SK-N-SH treated with all-trans-retinoic acid at 6 μM for 48 hours (cell line): ENCODE data around the gene FNIP1.
"Not testable (repeated sequence)": the region's sequence is repeated elsewhere in the genome, so short reads cannot be mapped to it uniquely, and the experiment has no call there.

ENCODE experiments used
- ATAC-seq: fragments of 200-7000 bp; cut with Tn5 transposase; 3 replicates; pipeline ENCODE4 v1.9.1; 2020; ENCODE audit warnings: mild to moderate bottlenecking, moderate library complexity
- ARNTL ChIP-seq: fragments of 450-650 bp; formaldehyde crosslinking; IDR thresholded peaks from 2 replicates; pipeline ENCODE4 v1.5.0; 2020; ENCODE audit warnings: low read depth, mild to moderate bottlenecking, moderate library complexity, borderline replicate concordance
- BACH2 ChIP-seq: fragments of 250-450 bp; sonication (Bioruptor Pico); IDR thresholded peaks from 2 replicates; pipeline ENCODE4 v1.9.0; 2021; ENCODE audit warnings: mild to moderate bottlenecking, borderline replicate concordance
- CSDC2 ChIP-seq: fragments of 250-450 bp; sonication (Bioruptor Pico); IDR thresholded peaks from 2 replicates; pipeline ENCODE4 v1.5.0; 2020; ENCODE audit warnings: mild to moderate bottlenecking, moderate library complexity
- ESRRG ChIP-seq: fragments of 250-450 bp; sonication (Bioruptor Pico); IDR thresholded peaks from 2 replicates; pipeline ENCODE4 v1.6.1; 2021; ENCODE audit warnings: mild to moderate bottlenecking
- GLIS3 ChIP-seq: fragments of 250-450 bp; sonication (Bioruptor Pico); IDR thresholded peaks from 2 replicates; pipeline ENCODE4 v1.5.0; 2020; ENCODE audit warnings: mild to moderate bottlenecking, moderate library complexity
- ISL1 ChIP-seq: fragments of 250-450 bp; sonication (Bioruptor Pico); IDR thresholded peaks from 2 replicates; pipeline ENCODE4 v2.1.2; 2022; ENCODE audit warnings: mild to moderate bottlenecking, moderate library complexity
- OSR1 ChIP-seq: fragments of 250-450 bp; sonication (Bioruptor Pico); IDR thresholded peaks from 2 replicates; pipeline ENCODE4 v1.8.0; 2022; ENCODE audit warnings: moderate library complexity, mild to moderate bottlenecking, inconsistent platforms
- PPARA ChIP-seq: fragments of 250-450 bp; sonication (Bioruptor Pico); IDR thresholded peaks from 2 replicates; pipeline ENCODE4 v1.5.0; 2020; ENCODE audit warnings: mild to moderate bottlenecking, borderline replicate concordance
- RARB ChIP-seq: fragments of 250-450 bp; sonication (Bioruptor Pico); IDR thresholded peaks from 2 replicates; pipeline ENCODE4 v1.8.0; 2021; ENCODE audit warnings: mild to moderate bottlenecking, moderate library complexity
- SNAI2 ChIP-seq: fragments of 250-450 bp; sonication (Bioruptor Pico); IDR thresholded peaks from 2 replicates; pipeline ENCODE4 v1.5.0; 2020; ENCODE audit warnings: mild to moderate bottlenecking, moderate library complexity
- TCF4 ChIP-seq: fragments of 250-450 bp; sonication (Bioruptor Pico); IDR thresholded peaks from 2 replicates; pipeline ENCODE4 v1.8.0; 2021; ENCODE audit warnings: mild to moderate bottlenecking, moderate library complexity, borderline replicate concordance
- TOX ChIP-seq: fragments of 250-450 bp; sonication (Bioruptor Pico); IDR thresholded peaks from 2 replicates; pipeline ENCODE4 v1.8.0; 2021; ENCODE audit warnings: mild to moderate bottlenecking, moderate library complexity, borderline replicate concordance
- ZC3H10 ChIP-seq: fragments of 250-450 bp; sonication (Bioruptor Pico); IDR thresholded peaks from 2 replicates; pipeline ENCODE4 v1.5.1; 2021; ENCODE audit warnings: mild to moderate bottlenecking, moderate library complexity
- ZFP3 ChIP-seq: fragments of 250-450 bp; sonication (Bioruptor Pico); IDR thresholded peaks from 2 replicates; pipeline ENCODE4 v1.5.0; 2020; ENCODE audit warnings: mild to moderate bottlenecking, moderate library complexity
- ZFP30 ChIP-seq: fragments of 450-650 bp; formaldehyde crosslinking; IDR thresholded peaks from 2 replicates; pipeline ENCODE4 v1.5.0; 2022; ENCODE audit warnings: mild to moderate bottlenecking, moderate library complexity
- ZNF565 ChIP-seq: fragments of 450-650 bp; formaldehyde crosslinking; conservative IDR thresholded peaks from 2 replicates; pipeline ENCODE4 v1.5.0; 2020; ENCODE audit warnings: low read depth, mild to moderate bottlenecking, moderate library complexity
- ZNF8 ChIP-seq: fragments of 450-650 bp; formaldehyde crosslinking; IDR thresholded peaks from 2 replicates; pipeline ENCODE4 v1.5.0; 2020; ENCODE audit warnings: mild to moderate bottlenecking, moderate library complexity
- TF ChIP-seq, protein P1 (sequence below): fragments of 250-450 bp; sonication (Bioruptor Pico); IDR thresholded peaks from 2 replicates; pipeline ENCODE4 v1.8.0; 2020; ENCODE audit warnings: mild to moderate bottlenecking, moderate library complexity, borderline replicate concordance
- TF ChIP-seq, protein P2 (sequence below): fragments of 250-450 bp; sonication (Bioruptor Pico); IDR thresholded peaks from 2 replicates; pipeline ENCODE4 v1.5.1; 2021; ENCODE audit warnings: mild to moderate bottlenecking, moderate library complexity
- TF ChIP-seq, protein P3 (sequence below): fragments of 250-450 bp; sonication (Bioruptor Pico); IDR thresholded peaks from 2 replicates; pipeline ENCODE4 v1.5.1; 2020; ENCODE audit warnings: low read depth, mild to moderate bottlenecking, moderate library complexity
- TF ChIP-seq, protein P4 (sequence below): fragments of 250-450 bp; sonication (Bioruptor Pico); IDR thresholded peaks from 2 replicates; pipeline ENCODE4 v1.8.0; 2021; ENCODE audit warnings: low read depth, mild to moderate bottlenecking, moderate library complexity, borderline replicate concordance

The FNIP1 gene

DNA sequence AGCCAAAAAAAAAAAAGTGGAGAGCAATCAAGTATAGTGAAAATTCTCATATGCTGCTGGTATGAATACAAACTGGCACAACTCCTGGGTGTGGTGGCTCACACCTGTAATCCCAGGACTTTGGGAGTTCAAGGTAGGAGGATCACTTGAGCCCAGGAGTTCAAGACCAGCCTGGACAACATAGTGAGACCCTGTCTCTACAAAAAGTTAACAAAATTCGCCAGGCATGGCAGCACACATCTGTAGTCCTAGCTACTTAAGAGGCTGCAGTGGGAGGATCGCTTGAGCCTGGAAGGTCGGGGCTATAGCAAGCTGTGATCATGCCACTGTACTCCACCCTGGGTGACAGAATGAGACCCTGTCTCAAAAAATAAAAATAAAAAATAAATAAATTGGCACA is 51.7 kb downstream of the FNIP1 start (continued):
- TF ChIP-seq ZNF565 (CRISPR knock-in tag) = no peak
- no peak for TF ChIP-seq BACH2 (CRISPR knock-in tag)
- TF ChIP-seq ZC3H10 (CRISPR knock-in tag) = no peak
- TF ChIP-seq SNAI2 = no peak
- no peak for TF ChIP-seq ARNTL (CRISPR knock-in tag)
- TF ChIP-seq ZNF8 (CRISPR knock-in tag) = no peak
- TF ChIP-seq, all 23 proteins: peak for 0

DNA sequence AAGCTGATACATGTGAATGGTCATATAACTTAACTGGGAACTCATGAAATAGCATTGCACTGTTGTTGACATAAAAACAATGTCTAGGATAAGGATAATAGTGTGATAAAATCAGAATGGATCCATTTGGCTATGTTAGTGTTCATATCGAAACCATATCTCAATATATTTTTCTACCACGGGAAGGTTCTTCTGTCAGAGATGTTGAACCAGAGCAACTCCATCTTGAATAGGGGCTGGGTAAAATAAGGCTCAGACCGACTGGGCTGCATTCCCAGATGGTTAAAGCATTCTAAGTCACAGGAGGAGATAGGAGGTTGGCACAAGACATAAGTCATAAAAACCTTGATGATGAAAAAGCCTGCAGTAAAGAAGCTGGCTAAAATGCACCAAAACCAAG is 56.3 kb downstream of the FNIP1 start:
- TF ChIP-seq SNAI2 (no peak), ZC3H10 (CRISPR knock-in tag) (no peak), ESRRG (no peak), CSDC2 (CRISPR knock-in tag) (no peak), RARB (CRISPR knock-in tag) (no peak), ISL1 (no peak), ARNTL (CRISPR knock-in tag) (no peak), PPARA (CRISPR knock-in tag) (no peak), OSR1 (CRISPR knock-in tag) (no peak), TOX (CRISPR knock-in tag) (no peak), ZNF8 (CRISPR knock-in tag) (no peak), ZFP3 (CRISPR knock-in tag) (no peak)
- TF ChIP-seq, protein P1, sequence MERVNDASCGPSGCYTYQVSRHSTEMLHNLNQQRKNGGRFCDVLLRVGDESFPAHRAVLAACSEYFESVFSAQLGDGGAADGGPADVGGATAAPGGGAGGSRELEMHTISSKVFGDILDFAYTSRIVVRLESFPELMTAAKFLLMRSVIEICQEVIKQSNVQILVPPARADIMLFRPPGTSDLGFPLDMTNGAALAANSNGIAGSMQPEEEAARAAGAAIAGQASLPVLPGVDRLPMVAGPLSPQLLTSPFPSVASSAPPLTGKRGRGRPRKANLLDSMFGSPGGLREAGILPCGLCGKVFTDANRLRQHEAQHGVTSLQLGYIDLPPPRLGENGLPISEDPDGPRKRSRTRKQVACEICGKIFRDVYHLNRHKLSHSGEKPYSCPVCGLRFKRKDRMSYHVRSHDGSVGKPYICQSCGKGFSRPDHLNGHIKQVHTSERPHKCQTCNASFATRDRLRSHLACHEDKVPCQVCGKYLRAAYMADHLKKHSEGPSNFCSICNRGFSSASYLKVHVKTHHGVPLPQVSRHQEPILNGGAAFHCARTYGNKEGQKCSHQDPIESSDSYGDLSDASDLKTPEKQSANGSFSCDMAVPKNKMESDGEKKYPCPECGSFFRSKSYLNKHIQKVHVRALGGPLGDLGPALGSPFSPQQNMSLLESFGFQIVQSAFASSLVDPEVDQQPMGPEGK (CRISPR knock-in tag) = no peak
- TF ChIP-seq, protein P2, sequence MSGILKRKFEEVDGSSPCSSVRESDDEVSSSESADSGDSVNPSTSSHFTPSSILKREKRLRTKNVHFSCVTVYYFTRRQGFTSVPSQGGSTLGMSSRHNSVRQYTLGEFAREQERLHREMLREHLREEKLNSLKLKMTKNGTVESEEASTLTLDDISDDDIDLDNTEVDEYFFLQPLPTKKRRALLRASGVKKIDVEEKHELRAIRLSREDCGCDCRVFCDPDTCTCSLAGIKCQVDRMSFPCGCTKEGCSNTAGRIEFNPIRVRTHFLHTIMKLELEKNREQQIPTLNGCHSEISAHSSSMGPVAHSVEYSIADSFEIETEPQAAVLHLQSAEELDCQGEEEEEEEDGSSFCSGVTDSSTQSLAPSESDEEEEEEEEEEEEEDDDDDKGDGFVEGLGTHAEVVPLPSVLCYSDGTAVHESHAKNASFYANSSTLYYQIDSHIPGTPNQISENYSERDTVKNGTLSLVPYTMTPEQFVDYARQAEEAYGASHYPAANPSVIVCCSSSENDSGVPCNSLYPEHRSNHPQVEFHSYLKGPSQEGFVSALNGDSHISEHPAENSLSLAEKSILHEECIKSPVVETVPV (CRISPR knock-in tag) = no peak
- TF ChIP-seq, protein P3, sequence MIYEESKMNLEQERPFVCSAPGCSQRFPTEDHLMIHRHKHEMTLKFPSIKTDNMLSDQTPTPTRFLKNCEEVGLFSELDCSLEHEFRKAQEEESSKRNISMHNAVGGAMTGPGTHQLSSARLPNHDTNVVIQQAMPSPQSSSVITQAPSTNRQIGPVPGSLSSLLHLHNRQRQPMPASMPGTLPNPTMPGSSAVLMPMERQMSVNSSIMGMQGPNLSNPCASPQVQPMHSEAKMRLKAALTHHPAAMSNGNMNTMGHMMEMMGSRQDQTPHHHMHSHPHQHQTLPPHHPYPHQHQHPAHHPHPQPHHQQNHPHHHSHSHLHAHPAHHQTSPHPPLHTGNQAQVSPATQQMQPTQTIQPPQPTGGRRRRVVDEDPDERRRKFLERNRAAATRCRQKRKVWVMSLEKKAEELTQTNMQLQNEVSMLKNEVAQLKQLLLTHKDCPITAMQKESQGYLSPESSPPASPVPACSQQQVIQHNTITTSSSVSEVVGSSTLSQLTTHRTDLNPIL = no peak
- ATAC-seq = no peak

DNA sequence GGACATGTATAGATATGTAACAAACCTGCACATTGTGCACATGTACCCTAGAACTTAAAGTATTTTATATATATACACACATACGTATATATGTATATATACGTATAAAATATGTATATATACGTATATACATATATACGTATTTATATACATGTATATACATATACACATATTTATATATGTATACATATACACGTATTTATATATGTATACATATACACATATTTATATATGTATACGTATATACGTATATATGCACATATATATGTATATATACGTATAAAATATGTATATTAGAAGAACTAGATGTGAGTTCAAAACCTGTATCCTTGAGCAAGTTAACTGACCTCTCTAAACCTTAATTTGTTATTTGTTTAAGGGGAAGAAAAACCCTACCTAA is 61.4 kb downstream of the FNIP1 start:
- TF ChIP-seq CSDC2 (CRISPR knock-in tag) (no peak), TCF4 (CRISPR knock-in tag) (no peak), GLIS3 (CRISPR knock-in tag) (no peak), OSR1 (CRISPR knock-in tag) (no peak), ISL1 (no peak), ZFP3 (CRISPR knock-in tag) (no peak), ZFP30 (CRISPR knock-in tag) (no peak), SNAI2 (no peak), ARNTL (CRISPR knock-in tag) (no peak), ZC3H10 (CRISPR knock-in tag) (no peak), ESRRG (no peak), ZNF8 (CRISPR knock-in tag) (no peak), ZNF565 (CRISPR knock-in tag) (no peak)
- TF ChIP-seq, protein P4, sequence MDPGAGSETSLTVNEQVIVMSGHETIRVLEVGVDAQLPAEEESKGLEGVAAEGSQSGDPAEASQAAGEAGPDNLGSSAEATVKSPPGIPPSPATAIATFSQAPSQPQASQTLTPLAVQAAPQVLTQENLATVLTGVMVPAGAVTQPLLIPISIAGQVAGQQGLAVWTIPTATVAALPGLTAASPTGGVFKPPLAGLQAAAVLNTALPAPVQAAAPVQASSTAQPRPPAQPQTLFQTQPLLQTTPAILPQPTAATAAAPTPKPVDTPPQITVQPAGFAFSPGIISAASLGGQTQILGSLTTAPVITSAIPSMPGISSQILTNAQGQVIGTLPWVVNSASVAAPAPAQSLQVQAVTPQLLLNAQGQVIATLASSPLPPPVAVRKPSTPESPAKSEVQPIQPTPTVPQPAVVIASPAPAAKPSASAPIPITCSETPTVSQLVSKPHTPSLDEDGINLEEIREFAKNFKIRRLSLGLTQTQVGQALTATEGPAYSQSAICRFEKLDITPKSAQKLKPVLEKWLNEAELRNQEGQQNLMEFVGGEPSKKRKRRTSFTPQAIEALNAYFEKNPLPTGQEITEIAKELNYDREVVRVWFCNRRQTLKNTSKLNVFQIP (CRISPR knock-in tag) = no peak
- TF ChIP-seq, protein P3 = no peak
- TF ChIP-seq, protein P2 (CRISPR knock-in tag) = no peak
- no peak for ATAC-seq

DNA sequence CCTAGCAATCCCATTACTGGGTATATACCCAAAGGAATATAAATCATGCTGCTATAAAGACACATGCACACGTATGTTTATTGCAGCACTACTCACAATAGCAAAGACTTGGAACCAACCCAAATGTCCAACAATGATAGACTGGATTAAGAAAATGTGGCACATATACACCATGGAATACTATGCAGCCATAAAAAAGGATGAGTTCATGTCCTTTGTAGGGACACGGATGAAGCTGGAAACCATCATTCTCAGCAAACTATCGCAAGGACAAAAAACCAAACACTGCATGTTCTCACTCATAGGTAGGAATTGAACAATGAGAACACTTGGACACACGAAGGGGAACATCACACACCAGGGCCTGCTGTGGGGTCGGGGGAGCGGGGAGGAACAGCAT is 61.9 kb downstream of the FNIP1 start:
- not testable (repeated sequence) for ATAC-seq

DNA sequence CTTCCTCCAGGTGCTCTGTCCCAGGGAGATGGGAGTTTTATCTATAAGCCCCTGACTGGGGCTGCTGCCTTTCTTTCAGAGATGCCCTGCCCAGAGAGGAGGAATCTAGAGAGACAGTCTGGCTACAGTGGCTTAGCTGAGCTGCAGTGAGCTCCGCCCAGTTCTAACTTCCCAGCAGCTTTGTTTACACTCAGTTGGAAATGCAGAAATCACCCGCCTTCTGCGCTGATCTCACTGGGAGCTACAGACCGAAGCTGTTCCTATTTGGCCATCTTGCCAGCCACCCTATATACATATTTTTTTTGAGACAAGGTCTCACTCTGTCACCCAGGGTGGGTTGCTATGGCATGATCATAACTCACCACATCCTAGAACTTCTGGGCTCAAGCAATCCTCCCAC is 67.5 kb downstream of the FNIP1 start:
- ATAC-seq = not testable (repeated sequence)

DNA sequence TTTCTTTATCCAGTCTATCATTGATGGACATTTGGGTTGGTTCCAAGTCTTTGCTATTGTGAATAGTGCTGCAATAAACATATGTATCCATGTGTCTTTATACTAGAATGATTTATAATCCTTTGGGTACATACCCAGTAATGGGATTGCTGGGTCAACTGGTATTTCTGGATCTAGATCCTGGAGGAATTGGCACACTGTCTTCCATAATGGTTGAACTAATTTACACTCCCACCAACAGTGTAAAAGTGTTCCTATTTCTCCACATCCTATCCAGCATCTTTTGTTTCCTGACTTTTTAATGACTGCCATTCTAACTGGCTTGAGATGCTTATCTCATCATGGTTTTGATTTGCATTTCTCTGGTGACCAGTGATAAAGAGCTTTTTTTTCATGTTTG is 72.7 kb downstream of the FNIP1 start:
- ATAC-seq = not testable (repeated sequence)
